ENCODE measurements around the gene ADARB2.

DNA sequence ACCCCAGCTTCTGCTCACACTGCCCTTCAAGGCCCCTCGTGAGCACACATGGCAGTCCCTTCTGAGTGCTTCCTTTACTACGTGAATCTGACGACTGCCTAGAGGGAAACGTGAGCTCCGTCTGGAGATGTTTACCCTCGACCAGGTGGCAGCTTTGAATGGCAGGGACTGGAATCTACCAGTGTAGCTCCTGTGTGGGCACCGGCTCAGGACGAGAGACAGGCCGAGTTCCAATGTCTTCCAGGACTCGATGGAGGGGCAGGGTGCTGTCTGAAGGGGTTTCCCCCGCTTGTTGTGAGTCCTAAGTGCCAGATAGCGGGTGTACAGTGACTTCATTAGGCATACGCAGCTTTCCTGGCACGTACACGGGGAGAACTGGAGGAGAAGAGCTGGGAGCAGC, 229.9 kb downstream of the ADARB2 start:
- TF ChIP-seq CTCF (IDR thresholded peaks at IDR 0.05) (no peak), ZFX (IDR thresholded peaks at IDR 0.05; ENCODE audit: borderline replicate concordance) (no peak)
